Endothelial cell of umbilical vein (primary cell): Measurements from ENCODE around the gene TACR1. TPM values are rescaled to one million over a fixed set of nuclear protein-coding genes. Genes with fewer than 3 reads are reported as not detected.

Experiments
- BruUV-seq: library from RNA; stranded (reverse); fragments of 400-500 nt; replicated peaks from 2 replicates; lab custom pipeline; 2021; lab: Mats Ljungman, UMichigan
- CTCF ChIA-PET: fragments of 300-600, 350-600 bp; sonication (Branson Sonifier 250); formaldehyde crosslinking; loops from one replicate; lab custom pipeline; 2021; ENCODE audit warnings: antibody characterized with exemption, inconsistent platforms; lab: Charles Lee
- POLR2A ChIA-PET: fragments of 300-600, 350-600 bp; sonication (Branson Sonifier 250); formaldehyde crosslinking; loops from one replicate; lab custom pipeline; 2021; ENCODE audit warnings: antibody characterized with exemption, inconsistent platforms; lab: Charles Lee
- DNase-seq: peaks from one replicate; pipeline ENCODE4 v3.0.0-alpha.2; 2011; ENCODE audit warnings: low read depth, low spot score
- FAIRE-seq: peaks from 2 replicates; lab custom pipeline; 2011; peaks lifted over from hg19 to GRCh38; lab: Jason Lieb, UNC
- H2AFZ ChIP-seq: 2 replicates; pipeline ENCODE4 v1.6.0; 2012; ENCODE audit warnings: low read depth, low read length, control low read depth, inconsistent platforms
- H3K27ac ChIP-seq: 2 replicates; pipeline ENCODE4 v1.5.1; 2011; ENCODE audit warnings: low read depth, mild to moderate bottlenecking, control low read depth, low read length, moderate library complexity; ENCODE audit not compliant: insufficient read depth
- H3K27me3 ChIP-seq, 2 experiments: 2 replicates each; pipeline versions ENCODE4 v1.6.0 to v1.6.1; 2011; ENCODE audit warnings: low read length in 2 of 2, mixed read lengths in 1 of 2; ENCODE audit not compliant: control insufficient read depth in 2 of 2, insufficient read depth in 2 of 2
- H3K36me3 ChIP-seq, 2 experiments: 2 replicates in 1 of 2; 3 replicates in 1 of 2; pipeline ENCODE4 v1.5.1; 2011; ENCODE audit warnings: low read length in 2 of 2, mild to moderate bottlenecking in 1 of 2, moderate library complexity in 1 of 2; ENCODE audit not compliant: control insufficient read depth in 2 of 2, insufficient read depth in 2 of 2; ENCODE audit errors: extremely low read depth in 1 of 2
- H3K4me1 ChIP-seq: 3 replicates; pipeline ENCODE4 v1.5.1; 2011; ENCODE audit warnings: mild to moderate bottlenecking, low read length; ENCODE audit not compliant: control insufficient read depth, insufficient read depth; ENCODE audit errors: extremely low read depth
- H3K4me2 ChIP-seq: 2 replicates; pipeline ENCODE4 v1.6.1; 2011; ENCODE audit warnings: low read length, control low read depth, mixed read lengths; ENCODE audit not compliant: insufficient read depth
- H3K4me3 ChIP-seq, 3 experiments: fragments of 200-600 bp in 1 of 3; sonication (generic), shearing (Covaris generic) in 1 of 3; replicated peaks in 1 of 3; 2 replicates each; pipeline ENCODE4 v1.5.1; 2011 to 2016; ENCODE audit warnings: control low read depth in 3 of 3, low read length in 3 of 3, mild to moderate bottlenecking in 2 of 3, inconsistent platforms in 1 of 3, low read depth in 1 of 3, moderate library complexity in 1 of 3; ENCODE audit not compliant: insufficient read depth in 1 of 3
- H3K79me2 ChIP-seq: 2 replicates; pipeline ENCODE4 v1.6.0; 2012; ENCODE audit warnings: low read length, inconsistent platforms; ENCODE audit not compliant: control insufficient read depth, insufficient read depth
- H3K9ac ChIP-seq: replicated peaks from 2 replicates; pipeline ENCODE3; 2011; ENCODE audit warnings: low read length, control low read depth; ENCODE audit not compliant: insufficient read depth; ENCODE audit errors: extremely low read depth
- H3K9me1 ChIP-seq: replicated peaks from 3 replicates; pipeline ENCODE4 v1.6.0; 2011; ENCODE audit warnings: mild to moderate bottlenecking, low read length; ENCODE audit not compliant: control insufficient read depth, insufficient read depth; ENCODE audit errors: extremely low read depth
- H3K9me3 ChIP-seq: replicated peaks from 2 replicates; pipeline ENCODE4 v1.5.1; 2012; ENCODE audit warnings: low read length, inconsistent platforms; ENCODE audit not compliant: control insufficient read depth, insufficient read depth
- H4K20me1 ChIP-seq: replicated peaks from 2 replicates; pipeline ENCODE3; 2011; ENCODE audit warnings: mild to moderate bottlenecking, low read length; ENCODE audit not compliant: control insufficient read depth, insufficient read depth; ENCODE audit errors: extremely low read depth
- CTCF ChIP-seq, 2 donors: IDR thresholded peaks; 1 replicate in 1 of 2; 2 replicates in 1 of 2; pipeline ENCODE4 v1.5.1; 2011; ENCODE audit warnings: low read length in 2 of 2, mild to moderate bottlenecking in 2 of 2, moderate library complexity in 2 of 2, control low read depth in 1 of 2, inconsistent platforms in 1 of 2, low read depth in 1 of 2; ENCODE audit not compliant: insufficient read depth in 1 of 2; ENCODE audit errors: extremely low read depth in 1 of 2
- EZH2 ChIP-seq: IDR thresholded peaks from 2 replicates; pipeline ENCODE4 v1.6.1; 2012; ENCODE audit warnings: borderline replicate concordance, low read depth, mild to moderate bottlenecking, moderate library complexity, low read length, inconsistent platforms; ENCODE audit not compliant: severe bottlenecking
- FOS ChIP-seq: IDR thresholded peaks from 2 replicates; pipeline ENCODE4 v1.6.1; 2011; ENCODE audit warnings: mild to moderate bottlenecking, low read length, moderate library complexity, borderline replicate concordance; ENCODE audit not compliant: insufficient read depth
- GATA2 ChIP-seq: IDR thresholded peaks from 2 replicates; pipeline ENCODE4 v1.7.0; 2011; ENCODE audit warnings: low read depth, mild to moderate bottlenecking, moderate library complexity, mixed read lengths, low read length; ENCODE audit not compliant: insufficient read length, insufficient read depth
- JUN ChIP-seq: IDR thresholded peaks from 2 replicates; pipeline ENCODE4 v1.6.1; 2011; ENCODE audit warnings: borderline replicate concordance, low read depth; ENCODE audit not compliant: insufficient read length, insufficient read depth
- MAX ChIP-seq: IDR thresholded peaks from 2 replicates; pipeline ENCODE4 v1.6.1; 2011; ENCODE audit not compliant: insufficient read depth, insufficient read length
- MYC ChIP-seq: IDR thresholded peaks from one replicate; pipeline ENCODE4 v1.6.1; 2011; ENCODE audit warnings: mild to moderate bottlenecking, low read depth, low read length
- POLR2A ChIP-seq: IDR thresholded peaks from 2 replicates; pipeline ENCODE4 v1.6.1; 2012; ENCODE audit warnings: low read depth, mild to moderate bottlenecking, control low read depth, low read length
- POLR2AphosphoS5 ChIP-seq: IDR thresholded peaks from 2 replicates; pipeline ENCODE4 v1.6.1; 2012; ENCODE audit warnings: low read depth, mild to moderate bottlenecking, control low read depth, low read length, moderate library complexity; ENCODE audit not compliant: insufficient read depth
- dilution Hi-C: fragments of 300-500 bp; cut with MboI; formaldehyde crosslinking; loops from one replicate; pipeline ENCODE4 v1.15.0; 2019; ENCODE audit warnings: low sequenced_read_pairs; ENCODE audit not compliant: extremely low pct_ligation_motif_present
- intact Hi-C: fragments of 100-400 bp; cut with micrococcal nuclease; formaldehyde crosslinking; loops from one replicate; pipeline ENCODE4 v1.10.0; 2022
- polyA plus RNA-seq, 4 experiments: library from polyadenylated mRNA; depleted of rRNA in 3 of 4; stranded (reverse) in 3 of 4; unstranded in 1 of 4; fragments of >200 nt; gene quantifications; 2 replicates each; pipeline versions ENCODE4 v1.2.1 to v1.2.3, GENCODE V29; 2011 to 2012; ENCODE audit warnings: missing spikeins in 1 of 4
- total RNA-seq: library from RNA; stranded (reverse); gene quantifications from 2 replicates; pipeline ENCODE4 v1.2.3, GENCODE V29; 2021

Gene TACR1
- total and polyA plus RNA-seq, 2 donors (not counting 3 experiments of a cell fraction or from before 2014, with no cell fraction given) = not detected

- no peaks in the 10 kb centered on the region for H3K27me3 ChIP-seq
- no peaks in the 10 kb centered on the region for H3K4me1 ChIP-seq
- dilution Hi-C loops = no loop called here
- no TSS peak for BruUV-seq
- ChIA-PET POLR2A (no interaction called here), CTCF (no interaction called here)
- H3K4me2 ChIP-seq = no peak overlapping the region
- no peak overlapping the region for H3K9ac ChIP-seq
- DNase-seq (no peak), FAIRE-seq (no peak)
- H3K9me3 ChIP-seq = no peaks in the 10 kb centered on the region
- H3K79me2 ChIP-seq = no peaks in the 10 kb centered on the region
- H3K4me3 ChIP-seq = no peak overlapping the region
- TF ChIP-seq MYC = no peak
- TF ChIP-seq JUN = no peak
- no peak for TF ChIP-seq MAX
- TF ChIP-seq POLR2A = no peak
- TF ChIP-seq GATA2 = no peak
- no peak for TF ChIP-seq POLR2AphosphoS5
- TF ChIP-seq CTCF (IDR thresholded peaks at IDR 0.05; ENCODE audit: extremely low read depth in 1 of 2, insufficient read depth in 1 of 2, low read depth in 1 of 2, low read length in 2 of 2) = no peak
- no peak for TF ChIP-seq FOS
- no peak for TF ChIP-seq EZH2
- no peaks in the 10 kb centered on the region for H3K9me1 ChIP-seq
- intact Hi-C loops = no loop called here
- no peaks in the 10 kb centered on the region for H4K20me1 ChIP-seq
- H3K27ac ChIP-seq = no peak overlapping the region
- no peak overlapping the region for H2AFZ ChIP-seq
- H3K36me3 ChIP-seq = no peaks in the 10 kb centered on the region
Measured at GRCh38 chr2:75133621-75134570, 65.4 kb downstream of the TACR1 start.
